ENCODE results near the gene SMIM1. TPM values are rescaled to one million over a fixed set of nuclear protein-coding genes. Genes with fewer than 3 reads are reported as not detected.

The SMIM1 gene
- total and polyA plus RNA-seq, 9 of the 15 experiments (the other 6 are each of a cell fraction or from before 2014, with no cell fraction given), result 2.3 to 125 (median 24.3) TPM

- TF ChIP-seq, protein P1, sequence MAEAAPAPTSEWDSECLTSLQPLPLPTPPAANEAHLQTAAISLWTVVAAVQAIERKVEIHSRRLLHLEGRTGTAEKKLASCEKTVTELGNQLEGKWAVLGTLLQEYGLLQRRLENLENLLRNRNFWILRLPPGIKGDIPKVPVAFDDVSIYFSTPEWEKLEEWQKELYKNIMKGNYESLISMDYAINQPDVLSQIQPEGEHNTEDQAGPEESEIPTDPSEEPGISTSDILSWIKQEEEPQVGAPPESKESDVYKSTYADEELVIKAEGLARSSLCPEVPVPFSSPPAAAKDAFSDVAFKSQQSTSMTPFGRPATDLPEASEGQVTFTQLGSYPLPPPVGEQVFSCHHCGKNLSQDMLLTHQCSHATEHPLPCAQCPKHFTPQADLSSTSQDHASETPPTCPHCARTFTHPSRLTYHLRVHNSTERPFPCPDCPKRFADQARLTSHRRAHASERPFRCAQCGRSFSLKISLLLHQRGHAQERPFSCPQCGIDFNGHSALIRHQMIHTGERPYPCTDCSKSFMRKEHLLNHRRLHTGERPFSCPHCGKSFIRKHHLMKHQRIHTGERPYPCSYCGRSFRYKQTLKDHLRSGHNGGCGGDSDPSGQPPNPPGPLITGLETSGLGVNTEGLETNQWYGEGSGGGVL (CRISPR knock-in tag; IDR thresholded peaks at IDR 0.05), result no peak
- TF ChIP-seq BHLHE40 (IDR thresholded peaks at IDR 0.05; ENCODE audit: low read length) (peak; percentile 82), MCM5 (IDR thresholded peaks at IDR 0.05; ENCODE audit: low read depth) (no peak), FOXP1 (CRISPR knock-in tag; IDR thresholded peaks at IDR 0.05) (peak; percentile 54), HNRNPUL1 (IDR thresholded peaks at IDR 0.05; ENCODE audit: low read length) (no peak), ZNF830 (CRISPR knock-in tag; IDR thresholded peaks at IDR 0.05) (no peak), TAF7 (tag; IDR thresholded peaks at IDR 0.05) (no peak), GTF2E2 (tag; IDR thresholded peaks at IDR 0.05) (peak; percentile 73; the same call in 1 of the 2 replicates), HBP1 (CRISPR knock-in tag; IDR thresholded peaks at IDR 0.05) (no peak), ZNF121 (CRISPR knock-in tag; conservative IDR thresholded peaks at IDR 0.05) (no peak), ZNF197 (CRISPR knock-in tag; IDR thresholded peaks at IDR 0.05; ENCODE audit: low read depth) (0 out of 2 replicates have a peak, but pooled peaks have one; percentile 47), HES1 (IDR thresholded peaks at IDR 0.05; ENCODE audit: low read depth) (peak; percentile 42; the same call in 1 of the 2 replicates), GABPB1 (CRISPR knock-in tag; IDR thresholded peaks at IDR 0.05) (peak; percentile 92), SIN3A (IDR thresholded peaks at IDR 0.05; ENCODE audit: borderline replicate concordance in 2 of 2, control insufficient read depth in 1 of 2, low read depth in 2 of 2, low read length in 2 of 2) (peak; percentile 99), NCOR1 (IDR thresholded peaks at IDR 0.05) (peak; percentile 30), ZC3H8 (IDR thresholded peaks at IDR 0.05) (no peak)
- TF ChIP-seq, protein P2, sequence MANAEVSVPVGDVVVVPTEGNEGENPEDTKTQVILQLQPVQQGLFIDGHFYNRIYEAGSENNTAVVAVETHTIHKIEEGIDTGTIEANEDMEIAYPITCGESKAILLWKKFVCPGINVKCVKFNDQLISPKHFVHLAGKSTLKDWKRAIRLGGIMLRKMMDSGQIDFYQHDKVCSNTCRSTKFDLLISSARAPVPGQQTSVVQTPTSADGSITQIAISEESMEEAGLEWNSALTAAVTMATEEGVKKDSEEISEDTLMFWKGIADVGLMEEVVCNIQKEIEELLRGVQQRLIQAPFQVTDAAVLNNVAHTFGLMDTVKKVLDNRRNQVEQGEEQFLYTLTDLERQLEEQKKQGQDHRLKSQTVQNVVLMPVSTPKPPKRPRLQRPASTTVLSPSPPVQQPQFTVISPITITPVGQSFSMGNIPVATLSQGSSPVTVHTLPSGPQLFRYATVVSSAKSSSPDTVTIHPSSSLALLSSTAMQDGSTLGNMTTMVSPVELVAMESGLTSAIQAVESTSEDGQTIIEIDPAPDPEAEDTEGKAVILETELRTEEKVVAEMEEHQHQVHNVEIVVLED (CRISPR knock-in tag; IDR thresholded peaks at IDR 0.05), result peak; percentile 56
- TF ChIP-seq, protein P3, sequence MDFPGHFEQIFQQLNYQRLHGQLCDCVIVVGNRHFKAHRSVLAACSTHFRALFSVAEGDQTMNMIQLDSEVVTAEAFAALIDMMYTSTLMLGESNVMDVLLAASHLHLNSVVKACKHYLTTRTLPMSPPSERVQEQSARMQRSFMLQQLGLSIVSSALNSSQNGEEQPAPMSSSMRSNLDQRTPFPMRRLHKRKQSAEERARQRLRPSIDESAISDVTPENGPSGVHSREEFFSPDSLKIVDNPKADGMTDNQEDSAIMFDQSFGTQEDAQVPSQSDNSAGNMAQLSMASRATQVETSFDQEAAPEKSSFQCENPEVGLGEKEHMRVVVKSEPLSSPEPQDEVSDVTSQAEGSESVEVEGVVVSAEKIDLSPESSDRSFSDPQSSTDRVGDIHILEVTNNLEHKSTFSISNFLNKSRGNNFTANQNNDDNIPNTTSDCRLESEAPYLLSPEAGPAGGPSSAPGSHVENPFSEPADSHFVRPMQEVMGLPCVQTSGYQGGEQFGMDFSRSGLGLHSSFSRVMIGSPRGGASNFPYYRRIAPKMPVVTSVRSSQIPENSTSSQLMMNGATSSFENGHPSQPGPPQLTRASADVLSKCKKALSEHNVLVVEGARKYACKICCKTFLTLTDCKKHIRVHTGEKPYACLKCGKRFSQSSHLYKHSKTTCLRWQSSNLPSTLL (IDR thresholded peaks at IDR 0.05), result no peak
- TF ChIP-seq, protein P4, sequence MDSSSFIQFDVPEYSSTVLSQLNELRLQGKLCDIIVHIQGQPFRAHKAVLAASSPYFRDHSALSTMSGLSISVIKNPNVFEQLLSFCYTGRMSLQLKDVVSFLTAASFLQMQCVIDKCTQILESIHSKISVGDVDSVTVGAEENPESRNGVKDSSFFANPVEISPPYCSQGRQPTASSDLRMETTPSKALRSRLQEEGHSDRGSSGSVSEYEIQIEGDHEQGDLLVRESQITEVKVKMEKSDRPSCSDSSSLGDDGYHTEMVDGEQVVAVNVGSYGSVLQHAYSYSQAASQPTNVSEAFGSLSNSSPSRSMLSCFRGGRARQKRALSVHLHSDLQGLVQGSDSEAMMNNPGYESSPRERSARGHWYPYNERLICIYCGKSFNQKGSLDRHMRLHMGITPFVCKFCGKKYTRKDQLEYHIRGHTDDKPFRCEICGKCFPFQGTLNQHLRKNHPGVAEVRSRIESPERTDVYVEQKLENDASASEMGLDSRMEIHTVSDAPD (CRISPR knock-in tag; IDR thresholded peaks at IDR 0.05), result no peak
Observed at GRCh38 chr1:3796215-3797061, 23.9 kb downstream of the SMIM1 start, which contains the start of gene LRRC47 (continued).
